Endothelial cell of umbilical vein (primary cell): ENCODE results near the gene COL15A1.
"Not testable (repeated sequence)": the region's sequence is repeated elsewhere in the genome, so short reads cannot be mapped to it uniquely, and the experiment has no call there.

Experiments used
- EZH2 ChIP-seq: IDR thresholded peaks from 2 replicates; pipeline ENCODE4 v1.6.1; 2012; ENCODE audit warnings: borderline replicate concordance, low read depth, mild to moderate bottlenecking, moderate library complexity, low read length, inconsistent platforms; ENCODE audit not compliant: severe bottlenecking
- MYC ChIP-seq: IDR thresholded peaks from one replicate; pipeline ENCODE4 v1.6.1; 2011; ENCODE audit warnings: mild to moderate bottlenecking, low read depth, low read length
- POLR2A ChIP-seq: IDR thresholded peaks from 2 replicates; pipeline ENCODE4 v1.6.1; 2012; ENCODE audit warnings: low read depth, mild to moderate bottlenecking, control low read depth, low read length
- TF ChIP-seq, protein P1 (sequence below), 2 donors: IDR thresholded peaks; 1 replicate in 1 of 2; 2 replicates in 1 of 2; pipeline ENCODE4 v1.5.1; 2011; ENCODE audit warnings: low read length in 2 of 2, mild to moderate bottlenecking in 2 of 2, moderate library complexity in 2 of 2, control low read depth in 1 of 2, inconsistent platforms in 1 of 2, low read depth in 1 of 2; ENCODE audit not compliant: insufficient read depth in 1 of 2; ENCODE audit errors: extremely low read depth in 1 of 2

DNA sequence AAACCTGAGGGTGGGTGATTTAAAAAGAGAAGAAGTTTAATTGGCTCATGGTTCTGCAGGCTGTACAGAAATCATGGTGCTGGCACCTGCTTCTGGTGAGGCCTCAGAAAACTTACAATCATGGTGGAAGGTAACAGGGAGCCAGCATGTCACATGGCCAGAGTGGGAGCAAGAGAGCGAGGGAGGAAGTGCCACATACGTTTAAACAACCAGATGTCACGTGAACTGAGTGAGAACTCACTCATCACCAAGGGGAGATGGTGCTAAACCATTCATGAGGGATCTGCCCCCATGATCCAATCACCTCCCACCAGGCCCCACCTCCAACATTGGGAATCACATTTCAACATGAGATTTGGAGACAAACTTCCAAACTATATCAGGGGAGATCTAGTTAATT lies 41.9 kb upstream of the COL15A1 start:
- TF ChIP-seq MYC, EZH2, POLR2A: not testable (repeated sequence)
- TF ChIP-seq, protein P1, sequence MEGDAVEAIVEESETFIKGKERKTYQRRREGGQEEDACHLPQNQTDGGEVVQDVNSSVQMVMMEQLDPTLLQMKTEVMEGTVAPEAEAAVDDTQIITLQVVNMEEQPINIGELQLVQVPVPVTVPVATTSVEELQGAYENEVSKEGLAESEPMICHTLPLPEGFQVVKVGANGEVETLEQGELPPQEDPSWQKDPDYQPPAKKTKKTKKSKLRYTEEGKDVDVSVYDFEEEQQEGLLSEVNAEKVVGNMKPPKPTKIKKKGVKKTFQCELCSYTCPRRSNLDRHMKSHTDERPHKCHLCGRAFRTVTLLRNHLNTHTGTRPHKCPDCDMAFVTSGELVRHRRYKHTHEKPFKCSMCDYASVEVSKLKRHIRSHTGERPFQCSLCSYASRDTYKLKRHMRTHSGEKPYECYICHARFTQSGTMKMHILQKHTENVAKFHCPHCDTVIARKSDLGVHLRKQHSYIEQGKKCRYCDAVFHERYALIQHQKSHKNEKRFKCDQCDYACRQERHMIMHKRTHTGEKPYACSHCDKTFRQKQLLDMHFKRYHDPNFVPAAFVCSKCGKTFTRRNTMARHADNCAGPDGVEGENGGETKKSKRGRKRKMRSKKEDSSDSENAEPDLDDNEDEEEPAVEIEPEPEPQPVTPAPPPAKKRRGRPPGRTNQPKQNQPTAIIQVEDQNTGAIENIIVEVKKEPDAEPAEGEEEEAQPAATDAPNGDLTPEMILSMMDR (IDR thresholded peaks at IDR 0.05; ENCODE audit: extremely low read depth in 1 of 2, insufficient read depth in 1 of 2, low read depth in 1 of 2, low read length in 2 of 2), result not testable (repeated sequence)
